H1 (cell line): ENCODE measurements around the gene HRH3. TPM values are rescaled to one million over a fixed set of nuclear protein-coding genes. Genes with fewer than 3 reads are reported as not detected.
A peak's percentile ranks its signal among the peaks of the same experiment; 100 is the strongest.

Experiments used
- CTCF ChIA-PET: fragments of 300-600 bp; sonication (Branson Sonifier 250); formaldehyde crosslinking; loops from one replicate; lab custom pipeline; 2021; ENCODE audit not compliant: partially characterized antibody; lab: Charles Lee
- POLR2A ChIA-PET: fragments of 300-600 bp; sonication (Branson Sonifier 250); formaldehyde crosslinking; loops from one replicate; lab custom pipeline; 2021; ENCODE audit warnings: inconsistent platforms; ENCODE audit not compliant: partially characterized antibody; lab: Charles Lee
- DNase-seq, 2 experiments: peaks; one replicate each; pipeline versions ENCODE4 v3.0.0 to v3.0.0-alpha.2; 2010 to 2022; ENCODE audit warnings: low spot score in 2 of 2, low read depth in 1 of 2, mixed read lengths in 1 of 2
- FAIRE-seq: peaks from 2 replicates; lab custom pipeline; 2011; peaks lifted over from hg19 to GRCh38; lab: Jason Lieb, UNC
- H2AFZ ChIP-seq: 2 replicates; pipeline ENCODE4 v1.8.1; 2012; ENCODE audit warnings: low read length, inconsistent platforms
- H2AK5ac ChIP-seq: 2 replicates; pipeline ENCODE4 v1.6.1; 2013; ENCODE audit warnings: low read depth, low read length
- H2BK120ac ChIP-seq: replicated peaks from 2 replicates; pipeline ENCODE3; 2013; ENCODE audit warnings: low read depth, low read length, inconsistent platforms
- H2BK12ac ChIP-seq: 2 replicates; pipeline ENCODE4 v1.6.1; 2013; ENCODE audit warnings: low read depth, low read length
- H2BK15ac ChIP-seq: 2 replicates; pipeline ENCODE4 v1.6.1; 2013; ENCODE audit warnings: low read length
- H2BK20ac ChIP-seq: 2 replicates; pipeline ENCODE4 v1.6.1; 2013; ENCODE audit warnings: low read length
- H2BK5ac ChIP-seq: 2 replicates; pipeline ENCODE4 v1.6.1; 2013; ENCODE audit warnings: low read depth, low read length
- H3K14ac ChIP-seq: 2 replicates; pipeline ENCODE4 v1.6.1; 2013; ENCODE audit warnings: inconsistent platforms; ENCODE audit not compliant: insufficient read length
- H3K18ac ChIP-seq: 2 replicates; pipeline ENCODE4 v1.6.1; 2013; ENCODE audit warnings: low read length; ENCODE audit errors: extremely low read depth
- H3K23ac ChIP-seq: 2 replicates; pipeline ENCODE4 v1.6.1; 2013; ENCODE audit warnings: inconsistent platforms; ENCODE audit not compliant: insufficient read length
- H3K23me2 ChIP-seq: 2 replicates; pipeline ENCODE4 v1.6.1; 2013; ENCODE audit warnings: low read depth, low read length
- H3K27ac ChIP-seq: 2 replicates; pipeline ENCODE4 v1.6.1; 2011; ENCODE audit warnings: low read depth, low read length, inconsistent platforms
- H3K27me3 ChIP-seq, 4 experiments: replicated peaks in 1 of 4; 1 replicate in 1 of 4; 2 replicates in 3 of 4; pipeline versions ENCODE4 v1.6.1 to v1.8.1; 2011 to 2013; ENCODE audit warnings: low read length in 3 of 4, mild to moderate bottlenecking in 3 of 4, inconsistent platforms in 2 of 4, mixed read lengths in 2 of 4, moderate library complexity in 1 of 4; ENCODE audit not compliant: control insufficient read depth in 3 of 4, insufficient read depth in 3 of 4; ENCODE audit errors: extremely low read depth in 1 of 4
- H3K36me3 ChIP-seq, 4 experiments: 2 replicates each; pipeline versions ENCODE4 v1.6.1 to v1.8.1; 2011 to 2013; ENCODE audit warnings: mild to moderate bottlenecking in 4 of 4, low read length in 3 of 4, moderate library complexity in 2 of 4, control low read depth in 1 of 4, inconsistent platforms in 1 of 4; ENCODE audit not compliant: insufficient read depth in 4 of 4, control insufficient read depth in 2 of 4
- H3K4ac ChIP-seq: replicated peaks from 2 replicates; pipeline ENCODE3; 2013; ENCODE audit warnings: low read length, low read depth, mixed read lengths, inconsistent platforms; ENCODE audit not compliant: insufficient read length
- H3K4me1 ChIP-seq, 4 experiments: replicated peaks in 1 of 4; 1 replicate in 1 of 4; 2 replicates in 3 of 4; pipeline versions ENCODE4 v1.6.1 to v1.8.1; 2011 to 2013; ENCODE audit warnings: low read length in 3 of 4, inconsistent platforms in 2 of 4, mixed read lengths in 1 of 4; ENCODE audit not compliant: insufficient read depth in 4 of 4, control insufficient read depth in 3 of 4
- H3K4me2 ChIP-seq, 2 experiments: 2 replicates each; pipeline versions ENCODE4 v1.6.1 to v1.8.1; 2011 to 2013; ENCODE audit warnings: low read depth in 2 of 2, low read length in 2 of 2, control low read depth in 1 of 2, inconsistent platforms in 1 of 2, mild to moderate bottlenecking in 1 of 2; ENCODE audit not compliant: insufficient read depth in 1 of 2
- H3K4me3 ChIP-seq, 4 experiments: fragments of 200-600, 300-600 bp in 1 of 4; sonication (generic), shearing (Covaris generic), sonication (Bioruptor Twin) in 1 of 4; 2 replicates each; pipeline versions ENCODE4 v1.5.1 to v1.8.1; 2011 to 2016; ENCODE audit warnings: low read length in 4 of 4, low read depth in 3 of 4, control low read depth in 2 of 4, inconsistent platforms in 2 of 4, mild to moderate bottlenecking in 2 of 4, mixed read lengths in 1 of 4, moderate library complexity in 1 of 4; ENCODE audit not compliant: insufficient read depth in 2 of 4; ENCODE audit errors: extremely low read depth in 1 of 4
- H3K56ac ChIP-seq: replicated peaks from 2 replicates; pipeline ENCODE3; 2013; ENCODE audit warnings: low read depth, mild to moderate bottlenecking, mixed read lengths, low read length, inconsistent platforms; ENCODE audit not compliant: insufficient read length
- H3K79me1 ChIP-seq: 2 replicates; pipeline ENCODE4 v1.6.1; 2013; ENCODE audit warnings: low read depth, low read length, control low read depth
- H3K79me2 ChIP-seq, 2 experiments: 2 replicates each; pipeline versions ENCODE4 v1.6.1 to v1.8.1; 2012 to 2013; ENCODE audit warnings: low read length in 2 of 2, mild to moderate bottlenecking in 2 of 2, inconsistent platforms in 1 of 2; ENCODE audit not compliant: insufficient read depth in 2 of 2, control insufficient read depth in 1 of 2
- H3K9ac ChIP-seq, 4 experiments: replicated peaks in 1 of 4; 1 replicate in 1 of 4; 2 replicates in 3 of 4; pipeline versions ENCODE4 v1.6.1 to v1.8.1; 2011 to 2013; ENCODE audit warnings: low read depth in 3 of 4, low read length in 3 of 4, control low read depth in 2 of 4, mild to moderate bottlenecking in 2 of 4, moderate library complexity in 2 of 4, inconsistent platforms in 1 of 4; ENCODE audit errors: extremely low read depth in 1 of 4
- H3K9me3 ChIP-seq, 2 experiments: 2 replicates each; pipeline versions ENCODE4 v1.6.1 to v1.8.1; 2012 to 2013; ENCODE audit warnings: mild to moderate bottlenecking in 2 of 2, moderate library complexity in 2 of 2, control low read depth in 1 of 2, inconsistent platforms in 1 of 2, low read depth in 1 of 2, low read length in 1 of 2, mixed read lengths in 1 of 2; ENCODE audit not compliant: insufficient read depth in 2 of 2
- H4K20me1 ChIP-seq, 2 experiments: replicated peaks in 1 of 2; 2 replicates each; pipeline versions ENCODE3 to v1.8.1; 2011 to 2013; ENCODE audit warnings: inconsistent platforms in 2 of 2, low read length in 2 of 2, mild to moderate bottlenecking in 1 of 2; ENCODE audit not compliant: insufficient read depth in 2 of 2, control insufficient read depth in 1 of 2
- H4K5ac ChIP-seq: 2 replicates; pipeline ENCODE4 v1.6.1; 2013; ENCODE audit warnings: low read length, low read depth, mixed read lengths, inconsistent platforms; ENCODE audit not compliant: insufficient read length
- H4K8ac ChIP-seq: 2 replicates; pipeline ENCODE4 v1.8.0; 2013; ENCODE audit warnings: mild to moderate bottlenecking, moderate library complexity, low read length, inconsistent platforms; ENCODE audit not compliant: insufficient read depth; ENCODE audit errors: extremely low read depth
- H4K91ac ChIP-seq: replicated peaks from 2 replicates; pipeline ENCODE3; 2013; ENCODE audit warnings: low read length, mixed read lengths, inconsistent platforms; ENCODE audit not compliant: insufficient read length
- CHD1 ChIP-seq: IDR thresholded peaks from 2 replicates; pipeline ENCODE4 v1.6.1; 2012; ENCODE audit warnings: low read depth, low read length, improper control_type of control experiment
- RBBP5 ChIP-seq: IDR thresholded peaks from 2 replicates; pipeline ENCODE4 v1.7.1; 2012; ENCODE audit warnings: low read depth, mild to moderate bottlenecking, inconsistent platforms, low read length, moderate library complexity, borderline replicate concordance
- WGBS, 2 experiments: shearing (Covaris generic) in 1 of 2; methylation state at CpG; one replicate each; pipeline versions ENCODE4 v1.1.6 to v1.1.7; 2013 to 2015; ENCODE audit warnings: low lambda C conversion rate in 2 of 2, mixed read lengths in 2 of 2, inconsistent platforms in 1 of 2, low coverage in 1 of 2, missing lambda C conversion rate in 1 of 2; ENCODE audit not compliant: insufficient replicate concordance in 2 of 2, insufficient coverage in 1 of 2, insufficient read length in 1 of 2; ENCODE audit errors: extremely low coverage in 1 of 2, missing lambda C conversion rate in 1 of 2; 5-methylcytosine and 5-hydroxymethylcytosine counted together
- polyA plus RNA-seq, 7 experiments: library from polyadenylated mRNA; depleted of rRNA in 3 of 7; stranded (reverse) in 5 of 7; unstranded in 2 of 7; fragments of >200 nt in 5 of 7; fragments of 200-250 nt in 2 of 7; gene quantifications; 1 replicate in 5 of 7; 2 replicates in 1 of 7; 4 replicates in 1 of 7; pipeline versions ENCODE4 v1.2.1 to v1.2.3, GENCODE V29; 2011 to 2013; ENCODE audit warnings: missing spikeins in 2 of 7, mixed read lengths in 2 of 7
- total RNA-seq: library from RNA; stranded (reverse); fragmentation: NEBNext Ultra II Directional; extraction: Animal tissue kit (Norgen Biotek cat#: 25700); gene quantifications from 2 replicates; pipeline ENCODE4 v1.2.1, GENCODE V29; 2021
- TF ChIP-seq, protein P1 (sequence below), 3 experiments: IDR thresholded peaks; 1 replicate in 2 of 3; 2 replicates in 1 of 3; pipeline versions ENCODE4 v1.5.1 to v1.6.1; 2011; ENCODE audit warnings: low read length in 3 of 3, mild to moderate bottlenecking in 3 of 3, inconsistent platforms in 2 of 3, low read depth in 1 of 3, moderate library complexity in 1 of 3; ENCODE audit not compliant: insufficient read depth in 1 of 3; ENCODE audit errors: control extremely low read depth in 1 of 3

Gene HRH3
- total and polyA plus RNA-seq, 2 of the 8 experiments (the other 6 are each of a cell fraction or from before 2014, with no cell fraction given) = 2.0 to 4.5 TPM

DNA sequence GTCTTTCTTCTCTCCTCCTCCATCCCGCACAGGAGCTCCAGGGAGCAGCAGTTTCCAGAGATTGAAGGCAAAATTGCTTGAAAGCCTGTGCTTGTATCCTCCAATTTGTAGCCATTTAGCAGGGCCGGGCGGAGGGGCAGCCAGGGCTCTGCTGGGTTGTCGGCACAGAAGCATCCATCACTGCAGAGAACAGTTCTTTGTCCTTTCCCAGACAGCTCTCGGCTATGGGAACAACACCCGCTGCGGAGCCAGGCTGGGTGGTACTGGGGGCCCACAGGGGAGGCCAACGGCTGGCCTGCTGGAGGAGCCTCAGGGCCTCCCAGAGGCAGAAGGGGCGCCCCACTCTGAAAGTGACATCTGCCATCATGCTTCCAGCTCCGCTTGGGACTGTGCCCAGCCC is 7.8 kb downstream of the HRH3 start:
- no peaks in the 10 kb centered on the region for H3K79me1 ChIP-seq
- H2AFZ ChIP-seq = no peak overlapping the region
- H2BK5ac ChIP-seq = no peak overlapping the region
- ChIA-PET POLR2A (no interaction called here), CTCF (interaction anchor here (0.9 to 1.5 kb wide), 5 partner anchors 9 to 171 kb away, joined by 3 read pairs; no protein-coding TSS in a partner anchor)
- H3K23me2 ChIP-seq = no peaks in the 10 kb centered on the region
- H2AK5ac ChIP-seq = no peak overlapping the region
- WGBS, 2 experiments = 78% methylated on average over 10 of the region's 10 CpGs; no CpG with 5 or more reads in 1 of the 2 experiments
- no peak overlapping the region for H3K4me3 ChIP-seq
- peaks cover 0 to 2% (median 0%) of the 10 kb centered on the region in 4 experiments; a peak in 5 of 7 replicates for H3K27me3 ChIP-seq
- H2BK15ac ChIP-seq = no peak overlapping the region
- H4K91ac ChIP-seq = no peak overlapping the region
- H4K20me1 ChIP-seq = peaks cover 0 to 2% of the 10 kb centered on the region in 2 experiments
- peak overlapping the region; percentile 25; the same call in 1 of the 2 replicates for H4K8ac ChIP-seq
- no peak overlapping the region for H3K9ac ChIP-seq
- H2BK12ac ChIP-seq = no peak overlapping the region
- H3K23ac ChIP-seq = no peak overlapping the region
- peaks cover 0 to 3% (median 0%) of the 10 kb centered on the region in 4 experiments; a peak in 1 of 7 replicates for H3K4me1 ChIP-seq
- no peak overlapping the region for H3K4ac ChIP-seq
- no peak overlapping the region for H4K5ac ChIP-seq
- H3K9me3 ChIP-seq = no peaks in the 10 kb centered on the region
- TF ChIP-seq, protein P1, sequence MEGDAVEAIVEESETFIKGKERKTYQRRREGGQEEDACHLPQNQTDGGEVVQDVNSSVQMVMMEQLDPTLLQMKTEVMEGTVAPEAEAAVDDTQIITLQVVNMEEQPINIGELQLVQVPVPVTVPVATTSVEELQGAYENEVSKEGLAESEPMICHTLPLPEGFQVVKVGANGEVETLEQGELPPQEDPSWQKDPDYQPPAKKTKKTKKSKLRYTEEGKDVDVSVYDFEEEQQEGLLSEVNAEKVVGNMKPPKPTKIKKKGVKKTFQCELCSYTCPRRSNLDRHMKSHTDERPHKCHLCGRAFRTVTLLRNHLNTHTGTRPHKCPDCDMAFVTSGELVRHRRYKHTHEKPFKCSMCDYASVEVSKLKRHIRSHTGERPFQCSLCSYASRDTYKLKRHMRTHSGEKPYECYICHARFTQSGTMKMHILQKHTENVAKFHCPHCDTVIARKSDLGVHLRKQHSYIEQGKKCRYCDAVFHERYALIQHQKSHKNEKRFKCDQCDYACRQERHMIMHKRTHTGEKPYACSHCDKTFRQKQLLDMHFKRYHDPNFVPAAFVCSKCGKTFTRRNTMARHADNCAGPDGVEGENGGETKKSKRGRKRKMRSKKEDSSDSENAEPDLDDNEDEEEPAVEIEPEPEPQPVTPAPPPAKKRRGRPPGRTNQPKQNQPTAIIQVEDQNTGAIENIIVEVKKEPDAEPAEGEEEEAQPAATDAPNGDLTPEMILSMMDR (IDR thresholded peaks at IDR 0.05; ENCODE audit: control extremely low read depth in 1 of 3, insufficient read depth in 1 of 3, low read depth in 1 of 3, low read length in 3 of 3) = no peak
- TF ChIP-seq CHD1 (no peak), RBBP5 (no peak)
- DNase-seq (no peak), FAIRE-seq (no peak)
- no peak overlapping the region for H3K18ac ChIP-seq
- H3K56ac ChIP-seq = no peak overlapping the region
- no peak overlapping the region for H2BK20ac ChIP-seq
- no peaks in the 10 kb centered on the region for H3K79me2 ChIP-seq
- H2BK120ac ChIP-seq = no peak overlapping the region
- no peaks in the 10 kb centered on the region for H3K36me3 ChIP-seq
- H3K27ac ChIP-seq = no peak overlapping the region
- no peak overlapping the region for H3K14ac ChIP-seq
- H3K4me2 ChIP-seq = no peak overlapping the region
